Measurements from ENCODE around the gene SIGLEC9.

DNA sequence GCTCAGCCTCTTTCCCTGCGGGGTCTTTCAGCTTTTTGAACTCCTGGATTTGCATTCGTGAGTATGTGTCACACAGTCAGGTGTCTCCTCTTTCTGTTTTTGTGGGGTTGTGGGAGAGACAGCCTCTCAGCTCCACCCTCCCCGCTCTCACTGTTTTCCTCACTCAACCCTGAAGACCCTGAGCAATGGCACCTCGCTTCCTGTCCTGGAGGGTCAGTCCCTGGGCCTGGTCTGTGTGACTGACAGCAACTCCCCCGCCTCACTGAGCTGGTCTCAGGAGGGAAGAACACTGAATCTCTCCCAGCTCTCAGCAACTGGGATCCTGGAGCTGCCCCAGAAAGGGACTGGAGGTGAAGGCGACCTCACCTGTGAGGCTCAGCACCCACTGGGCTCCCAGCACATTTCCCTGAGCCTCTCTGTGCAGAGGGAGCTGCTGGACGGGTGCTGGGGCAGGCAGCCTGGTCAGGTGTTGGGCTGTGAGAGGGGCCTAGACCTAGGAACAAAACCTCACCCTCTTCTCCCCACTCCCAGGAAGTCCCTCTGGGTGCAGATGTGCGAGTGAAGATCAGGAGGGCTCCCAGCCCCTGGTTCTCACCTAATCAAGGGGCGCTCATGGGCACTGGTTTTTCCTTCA, 13.2 kb downstream of the SIGLEC9 start:
- TF ChIP-seq ZNF274 (IDR thresholded peaks at IDR 0.05; ENCODE audit: low read depth, low read length): no peak
- no peak for TF ChIP-seq YY1 (IDR thresholded peaks at IDR 0.05; ENCODE audit: insufficient read depth, insufficient read length)
- TF ChIP-seq SUZ12 (IDR thresholded peaks at IDR 0.05; ENCODE audit: extremely low read depth, insufficient read depth, insufficient read length): no peak
